HG03521 (cell line): ENCODE measurements around the gene RAI1.

Experiments
- ATAC-seq: cut with Tn5 transposase; IDR thresholded peaks from one replicate; pipeline ENCODE4 v1.9.1; 2021; ENCODE audit warnings: mild to moderate bottlenecking, moderate library complexity; ENCODE audit not compliant: unreplicated experiment

Gene RAI1

DNA sequence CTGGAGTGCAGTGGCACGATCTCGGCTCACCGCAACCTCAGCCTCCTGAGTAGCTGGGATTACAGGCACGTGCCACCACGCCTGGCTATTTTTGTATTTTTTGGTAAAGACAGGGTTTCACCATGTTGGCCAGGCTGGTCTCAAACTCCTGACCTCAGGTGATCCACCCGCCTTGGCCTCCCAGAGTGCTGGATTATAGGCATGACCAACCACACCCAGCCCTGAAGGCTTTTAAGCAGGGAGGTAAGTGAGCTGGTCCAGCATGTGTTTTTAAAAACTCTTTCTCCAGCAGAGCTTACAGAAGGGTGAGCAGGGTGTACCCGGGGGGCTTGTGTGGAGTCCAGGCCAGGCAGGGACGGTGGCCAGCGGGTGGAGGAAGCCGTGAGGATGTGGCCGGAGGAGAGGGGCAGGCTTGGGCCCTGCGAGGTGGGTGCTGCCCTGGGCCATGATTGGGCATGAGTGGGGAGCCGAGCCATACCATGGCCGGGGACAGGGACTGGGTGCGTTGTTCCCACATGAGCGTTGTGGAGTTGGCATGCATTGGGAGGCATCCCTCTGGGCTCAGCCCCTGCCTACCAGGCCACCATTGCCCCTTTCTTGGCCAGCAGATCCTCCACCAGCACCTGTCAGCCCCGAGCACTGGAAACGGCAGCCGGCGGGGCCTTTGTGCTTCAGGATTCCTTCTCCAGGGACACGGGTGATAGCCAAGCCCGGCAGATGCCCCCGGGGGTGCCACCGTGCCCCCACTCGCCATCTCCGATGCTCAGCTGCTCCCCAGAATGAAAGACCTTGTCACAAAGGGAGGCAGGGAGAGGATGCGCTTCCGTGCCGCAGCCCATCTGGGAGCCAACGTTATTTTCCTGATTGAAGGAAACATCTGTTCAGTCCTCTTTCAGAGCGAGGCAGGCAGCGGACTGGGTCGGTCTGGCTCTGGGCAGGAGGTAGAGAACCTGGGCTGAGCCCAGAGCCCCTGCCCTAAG is 64.5 kb downstream of the RAI1 start:
- no peak for ATAC-seq

DNA sequence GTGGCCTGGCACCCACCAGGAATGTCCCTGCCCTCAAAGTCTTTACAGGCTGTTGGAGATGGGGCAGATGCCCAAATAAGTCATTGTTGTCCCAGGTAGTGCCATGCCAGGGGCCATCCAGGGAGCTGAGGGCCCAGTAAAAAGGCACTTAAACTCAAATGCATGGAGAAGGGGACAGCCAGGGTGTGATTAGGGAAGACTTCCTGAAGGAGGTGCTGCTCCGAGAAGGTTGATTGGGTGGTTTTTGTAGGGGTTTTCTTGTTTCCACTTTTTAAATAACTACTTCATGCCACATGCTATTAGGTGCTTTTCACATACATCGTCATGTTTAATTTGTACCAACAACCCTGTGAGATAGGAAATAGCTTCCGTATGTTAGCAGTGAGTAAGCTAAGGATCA is 66.9 kb downstream of the RAI1 start:
- ATAC-seq: no peak

GRCh38 chr17:17748604-17749003 is 67.3 kb downstream of the RAI1 start:
- no peak for ATAC-seq

GRCh38 chr17:17749025-17749772 is 67.9 kb downstream of the RAI1 start:
- no peak for ATAC-seq

DNA sequence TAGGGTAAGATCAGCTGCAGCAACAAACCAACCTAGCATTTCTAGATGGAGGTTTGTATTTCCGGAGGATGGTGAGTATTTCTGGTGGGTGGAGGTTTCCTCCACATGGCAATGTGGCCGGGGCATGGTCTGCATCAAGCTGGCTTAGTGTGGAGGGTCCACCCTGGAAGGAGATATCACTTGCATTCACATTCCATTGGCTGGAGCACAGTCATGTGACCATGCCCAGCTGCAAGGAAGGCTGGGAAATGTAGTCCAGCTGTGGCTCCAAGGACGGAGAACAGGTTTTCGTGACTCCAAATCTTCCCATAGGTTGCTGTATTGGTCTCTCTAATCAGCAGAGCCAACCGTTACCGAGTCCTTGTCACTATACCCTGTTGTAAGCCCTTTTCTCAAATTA is 68.7 kb downstream of the RAI1 start:
- no peak for ATAC-seq

DNA sequence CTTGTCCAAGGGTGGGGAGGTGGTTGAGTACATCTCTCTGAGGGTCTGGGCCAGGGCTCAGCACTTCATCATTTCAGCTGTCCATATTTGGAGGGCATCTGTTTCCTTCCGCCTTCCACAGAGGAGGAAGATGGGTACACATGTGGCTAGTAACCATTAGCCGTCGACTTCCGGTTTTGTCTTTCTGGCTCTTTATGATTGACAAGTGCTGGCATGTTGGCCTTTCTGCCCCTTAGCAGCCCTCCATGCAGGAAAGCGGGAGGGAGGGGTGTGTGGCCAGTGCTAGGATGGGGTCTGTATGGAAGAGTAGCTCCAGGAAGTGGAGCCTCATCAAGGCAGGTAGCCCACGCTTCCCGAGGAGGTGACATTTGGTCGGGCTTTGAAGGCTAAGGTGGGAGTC is 69.6 kb downstream of the RAI1 start:
- no peak for ATAC-seq

- no peak for ATAC-seq
These were observed 70.3 kb downstream of the RAI1 start for GRCh38 chr17:17751489-17752088.

DNA sequence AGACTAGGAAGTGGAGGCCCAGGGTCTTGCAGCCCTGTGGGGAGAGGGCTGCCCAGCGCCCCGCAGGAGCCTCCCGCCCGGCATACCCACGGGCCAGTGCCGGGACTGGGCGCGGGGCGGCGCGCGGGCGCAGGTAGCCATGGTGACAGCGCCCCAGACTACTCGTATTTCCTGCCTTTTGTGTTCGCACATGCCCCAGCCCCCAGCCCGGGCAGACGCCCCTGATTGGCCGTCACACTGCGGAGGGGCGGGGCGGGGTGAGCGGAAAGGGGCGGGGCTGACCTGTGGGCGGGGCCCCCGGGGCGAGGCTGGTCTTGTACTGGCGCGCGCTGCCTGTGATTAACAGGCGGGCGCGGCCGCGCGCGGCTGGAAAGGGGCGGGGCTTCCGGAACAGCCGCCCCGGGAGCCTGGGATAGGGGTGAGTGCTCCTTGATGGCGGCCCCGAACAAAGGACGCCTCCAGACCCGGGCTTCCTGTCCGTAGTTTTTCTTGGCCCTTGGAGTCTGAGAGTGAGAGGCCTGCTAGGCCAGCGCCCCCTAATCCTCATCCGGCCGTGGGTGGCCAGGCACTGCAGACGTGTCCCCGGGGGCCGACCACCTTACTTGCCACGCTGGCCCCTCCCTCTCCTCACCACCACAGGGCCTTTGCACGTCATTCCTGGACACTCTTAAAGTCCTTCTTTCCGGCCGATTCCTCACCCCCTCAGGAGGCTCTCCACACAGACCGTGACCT is 71.0 kb downstream of the RAI1 start:
- ATAC-seq: peak; percentile 85

- ATAC-seq: no peak
These were observed 71.6 kb downstream of the RAI1 start for GRCh38 chr17:17752821-17753321.

DNA sequence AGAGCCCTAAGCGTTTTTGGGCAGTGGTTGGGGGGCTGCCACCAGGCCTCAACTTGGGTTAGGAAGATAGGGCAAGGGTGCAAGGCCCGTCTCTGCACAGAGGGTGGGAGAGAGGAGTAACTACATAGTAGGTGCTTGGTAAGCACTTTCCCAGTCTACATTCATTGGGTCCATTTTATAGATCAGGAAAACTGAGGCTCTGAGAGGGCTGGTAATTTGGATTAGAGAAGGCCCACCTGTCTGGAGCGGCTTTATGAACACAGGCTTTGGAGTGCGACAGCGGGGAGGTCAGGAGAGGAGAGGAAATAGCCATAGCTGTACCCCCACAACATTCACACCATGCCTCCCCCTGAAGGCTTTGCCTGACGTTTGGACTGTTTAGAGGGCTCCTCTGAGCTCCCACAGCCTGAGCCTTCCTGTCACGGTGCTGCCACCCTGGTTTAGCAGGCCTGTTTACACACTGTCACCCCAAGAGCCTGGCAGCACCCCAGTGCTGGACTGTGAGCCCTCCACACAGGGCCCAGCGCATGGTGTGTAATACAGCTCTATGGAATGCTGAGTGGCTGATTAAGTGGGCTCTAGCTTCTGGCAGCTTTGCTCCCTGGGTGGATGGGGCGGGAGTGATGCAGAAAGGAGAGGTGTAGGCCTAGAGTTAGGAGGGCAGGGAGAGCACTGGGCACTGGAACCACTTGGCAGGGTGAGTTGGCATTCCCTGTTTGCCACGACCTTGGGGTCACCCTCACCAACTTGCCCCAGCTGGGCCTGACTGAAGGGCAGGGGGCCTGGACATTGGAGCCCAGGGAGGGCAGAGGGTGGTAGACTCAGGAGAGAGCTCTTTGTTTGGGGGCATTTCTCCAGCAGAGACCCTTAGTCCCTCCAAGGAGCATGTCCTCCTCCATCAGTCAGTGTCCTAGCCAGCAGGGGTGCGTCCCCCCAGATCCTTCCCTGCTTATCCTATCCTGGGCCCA is 73.7 kb downstream of the RAI1 start:
- no peak for ATAC-seq

GRCh38 chr17:17755715-17756114 is 74.5 kb downstream of the RAI1 start:
- ATAC-seq: no peak

GRCh38 chr17:17757391-17757791 is 76.1 kb downstream of the RAI1 start:
- no peak for ATAC-seq

DNA sequence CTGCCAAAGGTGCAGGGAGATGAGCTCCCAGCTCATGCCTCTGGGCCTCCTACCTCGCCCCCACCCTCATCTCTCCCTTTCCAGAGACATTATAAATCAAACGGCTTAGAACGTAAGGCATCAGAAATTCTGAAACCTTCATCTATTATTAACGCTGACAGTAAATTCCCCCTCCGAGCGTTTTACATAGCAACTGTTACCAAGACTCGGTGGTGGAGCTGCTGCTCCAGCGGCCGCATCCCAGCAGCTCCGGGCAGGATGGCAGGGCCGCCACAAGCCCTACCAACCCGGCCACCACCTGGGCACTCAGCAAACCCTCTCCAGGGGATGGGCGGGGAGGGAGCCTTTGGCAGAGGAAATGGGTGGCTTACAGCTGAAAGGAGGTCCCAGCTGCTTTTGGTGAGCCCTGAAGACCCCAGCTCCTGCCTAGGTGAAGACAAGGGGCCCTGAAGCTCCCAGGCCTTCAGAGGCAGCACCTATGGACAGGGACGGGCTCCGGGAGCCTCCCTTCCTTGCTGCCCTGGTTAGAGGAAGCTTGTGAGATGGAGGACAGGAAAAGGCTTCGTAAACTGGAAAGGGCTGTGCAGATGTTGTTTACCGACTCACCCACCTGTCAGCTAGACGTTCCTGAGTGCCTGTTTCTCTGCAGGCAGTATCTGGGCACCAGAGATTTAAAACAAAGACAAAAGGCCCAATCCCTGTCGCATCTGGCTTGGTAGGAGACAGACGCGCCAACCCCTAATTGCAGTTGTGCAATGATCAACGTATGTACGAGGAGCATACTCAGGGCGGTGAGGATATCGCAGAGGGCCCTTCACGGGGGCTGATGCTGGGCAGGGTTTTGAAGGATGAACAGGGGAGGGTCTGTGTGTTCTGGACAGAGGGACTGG is 76.9 kb downstream of the RAI1 start:
- no peak for ATAC-seq

- ATAC-seq: no peak
These were observed 77.8 kb downstream of the RAI1 start for GRCh38 chr17:17758941-17759563.

GRCh38 chr17:17760350-17760749 is 79.1 kb downstream of the RAI1 start:
- ATAC-seq: no peak

GRCh38 chr17:17760872-17761550 is 79.8 kb downstream of the RAI1 start:
- no peak for ATAC-seq

DNA sequence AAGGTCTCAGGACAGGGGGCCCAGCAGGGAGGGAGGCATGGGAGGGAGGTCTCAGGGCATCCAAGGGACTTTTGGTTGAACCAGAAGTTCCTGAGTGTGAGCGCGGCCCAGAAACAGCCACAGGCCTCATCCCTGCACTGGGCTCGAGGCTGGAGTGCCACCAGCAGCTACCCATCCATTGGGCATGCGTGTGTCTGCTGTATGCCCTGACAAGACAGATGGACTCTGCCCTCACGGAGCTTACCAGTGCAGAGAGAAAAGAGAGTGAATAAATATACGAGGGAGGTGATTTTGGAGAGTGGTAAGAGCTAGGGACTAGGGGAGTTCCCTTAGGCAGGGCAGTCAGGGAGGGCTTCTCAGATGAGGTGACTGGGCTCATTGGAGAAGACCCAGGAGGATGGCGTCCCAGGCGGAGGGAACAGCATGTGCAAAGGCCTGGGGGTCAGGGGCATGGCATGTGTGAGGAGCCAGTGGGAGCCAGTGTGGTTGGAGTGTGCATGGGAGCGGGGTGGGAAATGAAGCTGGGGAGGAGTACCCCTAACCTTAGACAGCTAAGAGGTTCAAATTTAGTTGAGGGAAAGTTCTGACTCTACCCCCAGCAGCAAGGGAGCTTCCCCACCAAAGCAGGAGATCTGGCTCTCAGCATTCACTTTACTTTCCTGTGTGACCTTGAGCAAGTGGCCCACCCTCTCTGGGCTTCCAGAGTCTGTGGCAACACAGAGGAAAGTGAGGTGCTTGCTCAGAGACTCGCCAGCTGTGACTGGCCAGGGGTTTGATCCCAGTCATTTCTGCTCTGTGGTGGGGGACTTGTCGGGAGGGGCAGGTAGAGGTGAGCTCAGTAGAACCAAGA is 80.9 kb downstream of the RAI1 start:
- no peak for ATAC-seq
